Left lung (tissue), 10 donors: ENCODE data around the gene LMBR1. TPM values are rescaled to one million over a fixed set of nuclear protein-coding genes. Genes with fewer than 3 reads are reported as not detected.

Source experiments
- ATAC-seq: fragments of 200-7000 bp; cut with Tn5 transposase; one replicate; pipeline ENCODE4 v1.9.1; 2020; ENCODE audit warnings: moderate library complexity
- DNase-seq, 4 donors: peaks; one replicate each; pipeline ENCODE4 v3.0.0-alpha.2; 2013 to 2020
- H3K27ac ChIP-seq, 2 donors: fragments of 200-600 bp; sonication (generic) in 1 of 2; one replicate each; pipeline versions ENCODE4 v1.5.0 to v1.8.0; 2020 to 2021
- H3K27me3 ChIP-seq, 2 donors: fragments of 200-600 bp; sonication (generic) in 1 of 2; one replicate each; pipeline versions ENCODE4 v1.5.0 to v1.8.0; 2020 to 2021
- H3K36me3 ChIP-seq, 2 donors: fragments of 200-600 bp; sonication (generic) in 1 of 2; one replicate each; pipeline versions ENCODE4 v1.5.0 to v1.8.0; 2020 to 2021
- H3K4me1 ChIP-seq, 2 donors: fragments of 200-600 bp; one replicate each; pipeline ENCODE4 v1.8.0; 2021
- H3K4me3 ChIP-seq, 2 donors: fragments of 200-600 bp; sonication (generic) in 1 of 2; one replicate each; pipeline versions ENCODE4 v1.5.0 to v1.8.0; 2020 to 2021; ENCODE audit warnings: mild to moderate bottlenecking in 1 of 2
- H3K9me3 ChIP-seq, 2 donors: fragments of 200-600 bp; sonication (generic) in 1 of 2; one replicate each; pipeline versions ENCODE4 v1.5.0 to v1.8.0; 2020 to 2021
- CTCF ChIP-seq, 2 donors: fragments of 200-600 bp; sonication (generic) in 1 of 2; IDR thresholded peaks; one replicate each; pipeline versions ENCODE4 v1.5.0 to v1.8.0; 2021; ENCODE audit warnings: antibody characterized with exemption in 2 of 2
- intact Hi-C, 2 donors: fragments of 100-400 bp; cut with DNase I; formaldehyde crosslinking; loops; one replicate each; pipeline versions ENCODE4 v1.11.2 to v1.14.2; 2022
- polyA plus RNA-seq, 6 donors: library from polyadenylated mRNA; unstranded; fragments of 120-200 nt; gene quantifications; one replicate each; pipeline ENCODE4 v1.2.1, GENCODE V29; 2013; ENCODE audit not compliant: insufficient read length in 6 of 6
- total RNA-seq, 2 donors: library from RNA; stranded (reverse); fragmentation: NEBNext Ultra II Directional; extraction: Animal tissue kit (Norgen Biotek cat#: 25700); gene quantifications; one replicate each; pipeline ENCODE4 v1.2.1, GENCODE V29; 2021
- donor health status: DM: no; HTN: yes; CAD: no.
- donor health status: DM: no; HTN: no; CAD: no.

Gene LMBR1
- total and polyA plus RNA-seq, 8 donors = 54.7 to 71.1 (median 63.9) TPM

- no peak for ATAC-seq
- Histone ChIP-seq H3K4me1 (no peaks in the 10 kb centered on the region), H3K27ac (no peak overlapping the region), H3K36me3 (peaks cover 0 to 43% of the 10 kb centered on the region in 2 donors), H3K4me3 (no peak overlapping the region), H3K9me3 (no peaks in the 10 kb centered on the region), H3K27me3 (no peaks in the 10 kb centered on the region)
- DNase-seq = no peak
- no peak for TF ChIP-seq CTCF (IDR thresholded peaks at IDR 0.05)
- intact Hi-C loops = no loop called here
These were observed 208.3 kb downstream of the LMBR1 start for GRCh38 chr7:156684661-156685060.

GRCh38 chr7:156684251-156684650, 208.7 kb downstream of the LMBR1 start:
- Histone ChIP-seq H3K36me3 (peaks cover 0 to 47% of the 10 kb centered on the region in 2 donors), H3K4me3 (no peak overlapping the region), H3K4me1 (no peaks in the 10 kb centered on the region), H3K27me3 (no peaks in the 10 kb centered on the region), H3K9me3 (no peaks in the 10 kb centered on the region), H3K27ac (no peak overlapping the region)
- intact Hi-C loops = no loop called here
- DNase-seq (no peak), ATAC-seq (no peak)
- TF ChIP-seq CTCF (IDR thresholded peaks at IDR 0.05) = no peak

GRCh38 chr7:156682928-156683327, 210.1 kb downstream of the LMBR1 start:
- Histone ChIP-seq H3K36me3 (peaks cover 0 to 61% of the 10 kb centered on the region in 2 donors), H3K27me3 (no peaks in the 10 kb centered on the region), H3K27ac (no peak overlapping the region), H3K4me1 (no peaks in the 10 kb centered on the region), H3K9me3 (no peaks in the 10 kb centered on the region), H3K4me3 (no peak overlapping the region)
- ATAC-seq (no peak), DNase-seq (no peak)
- intact Hi-C loops = no loop called here
- TF ChIP-seq CTCF (IDR thresholded peaks at IDR 0.05) = no peak

- H3K27me3 ChIP-seq = no peaks in the 10 kb centered on the region
- no peaks in the 10 kb centered on the region for H3K9me3 ChIP-seq
- intact Hi-C loops = no loop called here
- ATAC-seq (no peak), DNase-seq (no peak)
- H3K27ac ChIP-seq = no peak overlapping the region
- no peak overlapping the region for H3K4me3 ChIP-seq
- TF ChIP-seq CTCF (IDR thresholded peaks at IDR 0.05) = no peak
- no peaks in the 10 kb centered on the region for H3K4me1 ChIP-seq
- H3K36me3 ChIP-seq = peaks cover 0 to 86% of the 10 kb centered on the region in 2 donors
These were observed 212.7 kb downstream of the LMBR1 start for GRCh38 chr7:156680281-156680680.

- TF ChIP-seq CTCF (IDR thresholded peaks at IDR 0.05) = no peak
- H3K9me3 ChIP-seq = no peaks in the 10 kb centered on the region
- H3K27me3 ChIP-seq = no peaks in the 10 kb centered on the region
- H3K27ac ChIP-seq = no peak overlapping the region
- no peaks in the 10 kb centered on the region for H3K4me1 ChIP-seq
- H3K36me3 ChIP-seq = peaks cover 0 to 78% of the 10 kb centered on the region in 2 donors
- DNase-seq (no peak), ATAC-seq (no peak)
- no peak overlapping the region for H3K4me3 ChIP-seq
- intact Hi-C loops = no loop called here
These were observed 215.5 kb downstream of the LMBR1 start for GRCh38 chr7:156677374-156678054.
